GM12878 (cell line): ENCODE data around the gene SPRED2. TPM values are rescaled to one million over a fixed set of nuclear protein-coding genes. Genes with fewer than 3 reads are reported as not detected.

ENCODE experiments used
- ATAC-seq: fragments of 200-7000 bp; cut with Tn5 transposase; 3 replicates; pipeline ENCODE4 v1.9.1; 2020; ENCODE audit warnings: mild to moderate bottlenecking, moderate library complexity
- BruUV-seq: library from RNA; stranded (reverse); fragments of 400-500 nt; replicated peaks from 2 replicates; lab custom pipeline; 2021; lab: Mats Ljungman, UMichigan
- CTCF ChIA-PET: fragments of 300-600 bp; sonication (Branson Sonifier 250); formaldehyde crosslinking; extraction: SDS; loops from one replicate; lab custom pipeline; 2021; ENCODE audit warnings: inconsistent platforms; lab: Yijun Ruan, JAX
- POLR2A ChIA-PET: fragments of 350-600 bp; formaldehyde crosslinking; extraction: SDS; loops from one replicate; lab custom pipeline; 2021; ENCODE audit warnings: inconsistent platforms; lab: Charles Lee
- RAD21 ChIA-PET: fragments of 300-600 bp; sonication (Branson Sonifier 250); formaldehyde crosslinking; loops from one replicate; lab custom pipeline; 2023; ENCODE audit warnings: antibody characterized with exemption; ENCODE audit not compliant: unreplicated experiment; lab: Charles Lee
- SMC1A ChIA-PET: fragments of 300-600 bp; sonication (Branson Sonifier 250); formaldehyde crosslinking; loops from one replicate; lab custom pipeline; 2023; ENCODE audit not compliant: unreplicated experiment, uncharacterized antibody; lab: Charles Lee
- DNase-seq: peaks from one replicate; pipeline ENCODE4 v3.0.0-alpha.2; 2011; ENCODE audit warnings: low read depth, low spot score
- FAIRE-seq: peaks from 3 replicates; lab custom pipeline; 2011; peaks lifted over from hg19 to GRCh38; lab: Jason Lieb, UNC
- H2AFZ ChIP-seq: 2 replicates; pipeline ENCODE4 v1.6.0; 2011; ENCODE audit warnings: low read depth, low read length, control low read depth; ENCODE audit not compliant: control insufficient read depth
- H3K27ac ChIP-seq: 2 replicates; pipeline ENCODE4 v1.5.1; 2011; ENCODE audit warnings: control low read depth; ENCODE audit not compliant: control insufficient read depth, insufficient read depth
- H3K27me3 ChIP-seq, 2 experiments: replicated peaks in 1 of 2; 2 replicates each; pipeline versions ENCODE4 v1.6.0 to v1.6.1; 2011; ENCODE audit warnings: low read length in 1 of 2; ENCODE audit not compliant: control insufficient read depth in 2 of 2, insufficient read depth in 2 of 2
- H3K36me3 ChIP-seq, 2 experiments: 2 replicates each; pipeline ENCODE4 v1.5.1; 2011; ENCODE audit warnings: low read length in 1 of 2; ENCODE audit not compliant: control insufficient read depth in 2 of 2, insufficient read depth in 2 of 2
- H3K4me1 ChIP-seq: 2 replicates; pipeline ENCODE4 v1.6.1; 2011; ENCODE audit warnings: mild to moderate bottlenecking, low read length, moderate library complexity, mixed read lengths; ENCODE audit not compliant: control insufficient read depth, insufficient read depth
- H3K4me2 ChIP-seq: 2 replicates; pipeline ENCODE4 v1.6.0; 2011; ENCODE audit warnings: control low read depth; ENCODE audit not compliant: control insufficient read depth, insufficient read depth
- H3K4me3 ChIP-seq: fragments of 200-600 bp; sonication (generic); 2 replicates; pipeline ENCODE4 v1.5.1; 2016
- H3K79me2 ChIP-seq: 2 replicates; pipeline ENCODE4 v1.6.0; 2011; ENCODE audit warnings: low read length; ENCODE audit not compliant: control insufficient read depth, insufficient read depth
- H3K9ac ChIP-seq: 2 replicates; pipeline ENCODE4 v1.8.0; 2011; ENCODE audit warnings: low read length, control low read depth, mixed read lengths; ENCODE audit not compliant: control insufficient read depth, insufficient read depth
- H3K9me3 ChIP-seq: replicated peaks from 3 replicates; pipeline ENCODE4 v1.5.1; 2011; ENCODE audit warnings: mild to moderate bottlenecking, low read length; ENCODE audit not compliant: control insufficient read depth, insufficient read depth
- H4K20me1 ChIP-seq: 2 replicates; pipeline ENCODE4 v1.6.0; 2011; ENCODE audit not compliant: control insufficient read depth, insufficient read depth
- E2F8 ChIP-seq: fragments of 450-650 bp; IDR thresholded peaks from 2 replicates; pipeline ENCODE4 v1.6.1; 2018; ENCODE audit warnings: mild to moderate bottlenecking, low read depth, moderate library complexity; ENCODE audit not compliant: partially characterized antibody
- IKZF1 ChIP-seq: fragments of 450-650 bp; conservative IDR thresholded peaks from 2 replicates; pipeline ENCODE4 v1.6.1; 2017; ENCODE audit warnings: antibody characterized with exemption, mild to moderate bottlenecking
- SMAD1 ChIP-seq: fragments of 450-650 bp; IDR thresholded peaks from 2 replicates; pipeline ENCODE4 v1.6.1; 2018; ENCODE audit warnings: mild to moderate bottlenecking, low read depth; ENCODE audit not compliant: partially characterized antibody
- SREBF2 ChIP-seq: IDR thresholded peaks from 2 replicates; pipeline ENCODE4 v1.6.1; 2012; ENCODE audit warnings: mild to moderate bottlenecking, low read length
- YY1 ChIP-seq: IDR thresholded peaks from 2 replicates; pipeline ENCODE4 v1.6.1; 2011; ENCODE audit warnings: low read depth, mild to moderate bottlenecking, low read length
- ZBTB4 ChIP-seq: fragments of 450-650 bp; formaldehyde crosslinking; IDR thresholded peaks from 2 replicates; pipeline ENCODE4 v1.4.0; 2022; ENCODE audit warnings: mild to moderate bottlenecking, moderate library complexity
- ZNF207 ChIP-seq: fragments of 450-650 bp; IDR thresholded peaks from 2 replicates; pipeline ENCODE4 v1.6.1; 2014; ENCODE audit warnings: antibody characterized with exemption, mild to moderate bottlenecking, borderline replicate concordance
- ZNF24 ChIP-seq: fragments of 450-650 bp; IDR thresholded peaks from 2 replicates; pipeline ENCODE4 v1.6.1; 2017; ENCODE audit warnings: antibody characterized with exemption, mild to moderate bottlenecking
- WGBS: methylation state at CpG from one replicate; pipeline ENCODE4 v1.1.6; 2016; ENCODE audit warnings: low lambda C conversion rate; ENCODE audit not compliant: insufficient replicate concordance, insufficient coverage; ENCODE audit errors: missing lambda C conversion rate; 5-methylcytosine and 5-hydroxymethylcytosine counted together
- in situ Hi-C: fragments of 300-500 bp; cut with MboI; formaldehyde crosslinking; loops from 9 replicates; pipeline ENCODE4 v1.14.3; 2018; ENCODE audit warnings: mixed read lengths
- intact Hi-C: fragments of 100-400 bp; cut with micrococcal nuclease; formaldehyde crosslinking; loops from one replicate; pipeline ENCODE4 v1.14.2; 2022; ENCODE audit not compliant: unreplicated experiment
- polyA plus RNA-seq, 11 experiments: library from polyadenylated mRNA; depleted of rRNA in 4 of 11; unstranded in 6 of 11; stranded (reverse) in 5 of 11; fragments of >200 nt; fragmentation: Nextera tagmentation in 4 of 11; fragmentation: Illumina TruSeq in 1 of 11; extraction: Ambion mirVana in 4 of 11; extraction: Trizol in 1 of 11; gene quantifications; 1 replicate in 1 of 11; 2 replicates in 10 of 11; pipeline versions ENCODE4 v1.2.1 to v1.2.3, GENCODE V29; 2011 to 2016; ENCODE audit warnings: inconsistent platforms in 2 of 11, missing spikeins in 2 of 11, low read depth in 1 of 11
- total RNA-seq, 4 experiments: library from RNA; depleted of rRNA in 3 of 4; stranded (reverse); fragments of >200 nt in 3 of 4; fragmentation: Illumina TruSeq in 1 of 4; extraction: Trizol in 1 of 4; gene quantifications; 2 replicates each; pipeline versions ENCODE4 v1.2.1 to v1.2.3, GENCODE V29; 2013 to 2021

Gene SPRED2
- total and polyA plus RNA-seq, 10 of the 15 experiments (the other 5 are each of a cell fraction or from before 2014, with no cell fraction given), result 3.0 to 23.9 (median 9.7) TPM

- ChIA-PET SMC1A (interaction anchor here (0.8 to 3.1 kb wide), 18 partner anchors 7 to 70 kb away, joined by 3 to 21 read pairs (median 5); no protein-coding TSS in a partner anchor), CTCF (interaction anchor here (1.3 to 1.8 kb wide), 3 partner anchors 9 to 11 kb away, joined by 3 to 8 read pairs (median 4); no protein-coding TSS in a partner anchor), POLR2A (interaction anchor here (0.6 to 3.1 kb wide), 13 partner anchors 7 to 169 kb away, joined by 3 to 19 read pairs (median 4); partner anchors contain the start of gene SPRED2), RAD21 (interaction anchor here (0.7 to 3.4 kb wide), 15 partner anchors 8 to 85 kb away, joined by 3 to 20 read pairs (median 5); no protein-coding TSS in a partner anchor)
- H3K9me3 ChIP-seq, result no peaks in the 10 kb centered on the region
- no TSS peak for BruUV-seq
- intact Hi-C loops, result loop anchor here (10.0 kb wide), 1 partner anchor 462 kb away; no protein-coding TSS in a partner anchor
- TF ChIP-seq SREBF2, result no peak
- no peak for TF ChIP-seq E2F8
- no peak for TF ChIP-seq ZNF24
- 0 out of 2 replicates have a peak, but pooled peaks have one; percentile 11 for TF ChIP-seq IKZF1
- TF ChIP-seq SMAD1, result no peak
- TF ChIP-seq ZNF207, result no peak
- peak; percentile 66; the same call in 1 of the 2 replicates for TF ChIP-seq YY1
- TF ChIP-seq ZBTB4, result no peak
- H3K27me3 ChIP-seq, result no peaks in the 10 kb centered on the region
- in situ Hi-C loops, result no loop called here
- no peaks in the 10 kb centered on the region for H4K20me1 ChIP-seq
- no peak overlapping the region for H3K4me3 ChIP-seq
- FAIRE-seq (peak; percentile 31), ATAC-seq (peak; percentile 31), DNase-seq (no peak)
- 58% methylated on average over 7 of the region's 7 CpGs for WGBS
- no peaks in the 10 kb centered on the region for H3K36me3 ChIP-seq
- H2AFZ ChIP-seq, result peak overlapping the region; percentile 22
- peak overlapping the region; percentile 93 for H3K4me2 ChIP-seq
- peaks cover 7% of the 10 kb centered on the region for H3K79me2 ChIP-seq
- peak overlapping the region; percentile 22 for H3K27ac ChIP-seq
- H3K4me1 ChIP-seq, result peaks cover 53% of the 10 kb centered on the region
- no peak overlapping the region for H3K9ac ChIP-seq
These were observed 35.9 kb downstream of the SPRED2 start for GRCh38 chr2:65396348-65397026.
